Activated T-helper 1 cell treated with anti-CD3 and anti-CD28 coated beads, Interleukin-12 subunit alpha, Interleukin-12 subunit beta, Interleukin-2, Interleukin-4 antibody, amounts not matched to agents 30 ng/mL and 10 ng/mL and 1 ng/mL, durations not matched to agents 14 hours and 24 hours and 36 hours (primary cell): ENCODE results near the gene KPNB1. TPM values are rescaled to one million over a fixed set of nuclear protein-coding genes. Genes with fewer than 3 reads are reported as not detected.
"Not testable (repeated sequence)": the region's sequence is repeated elsewhere in the genome, so short reads cannot be mapped to it uniquely, and the experiment has no call there.

Source experiments
- DNase-seq: peaks from one replicate; pipeline ENCODE4 v3.0.0; 2021; ENCODE audit warnings: low spot score
- H3K27ac Mint-ChIP-seq: one replicate; pipeline ENCODE4 v1.8.0; 2021; ENCODE audit warnings: mild to moderate bottlenecking, mixed read lengths
- H3K27me3 Mint-ChIP-seq: one replicate; pipeline ENCODE4 v1.8.0; 2022; ENCODE audit warnings: mild to moderate bottlenecking, moderate library complexity, mixed read lengths; ENCODE audit not compliant: insufficient read depth
- H3K36me3 Mint-ChIP-seq: one replicate; pipeline ENCODE4 v1.8.0; 2021; ENCODE audit warnings: low read depth, mixed read lengths
- H3K4me1 Mint-ChIP-seq: one replicate; pipeline ENCODE4 v1.8.0; 2021; ENCODE audit warnings: low read depth, mixed read lengths
- H3K4me3 Mint-ChIP-seq: one replicate; pipeline ENCODE4 v1.8.0; 2021; ENCODE audit warnings: mild to moderate bottlenecking, moderate library complexity, mixed read lengths
- H3K9me3 Mint-ChIP-seq: one replicate; pipeline ENCODE4 v1.8.0; 2021; ENCODE audit warnings: mixed read lengths
- intact Hi-C: fragments of 100-400 bp; cut with micrococcal nuclease; formaldehyde crosslinking; loops from one replicate; pipeline ENCODE4 v1.15.1; 2024
- total RNA-seq: library from RNA; stranded (reverse); gene quantifications from 2 replicates; pipeline ENCODE4 v1.2.3, GENCODE V29; 2022

Gene KPNB1
- total RNA-seq, 1 donor from 2014 or later, result 718 TPM

GRCh38 chr17:47670064-47670463 lies 20.3 kb downstream of the KPNB1 start:
- peaks cover 74% of the 10 kb centered on the region for H3K36me3 Mint-ChIP-seq
- H3K27me3 Mint-ChIP-seq, result no peaks in the 10 kb centered on the region
- peaks cover 45% of the 10 kb centered on the region for H3K4me1 Mint-ChIP-seq
- no peaks in the 10 kb centered on the region for H3K9me3 Mint-ChIP-seq
- intact Hi-C loops, result no loop called here
- no peak for DNase-seq
- H3K4me3 Mint-ChIP-seq, result no peak overlapping the region
- peak overlapping the region; percentile 35 for H3K27ac Mint-ChIP-seq

DNA sequence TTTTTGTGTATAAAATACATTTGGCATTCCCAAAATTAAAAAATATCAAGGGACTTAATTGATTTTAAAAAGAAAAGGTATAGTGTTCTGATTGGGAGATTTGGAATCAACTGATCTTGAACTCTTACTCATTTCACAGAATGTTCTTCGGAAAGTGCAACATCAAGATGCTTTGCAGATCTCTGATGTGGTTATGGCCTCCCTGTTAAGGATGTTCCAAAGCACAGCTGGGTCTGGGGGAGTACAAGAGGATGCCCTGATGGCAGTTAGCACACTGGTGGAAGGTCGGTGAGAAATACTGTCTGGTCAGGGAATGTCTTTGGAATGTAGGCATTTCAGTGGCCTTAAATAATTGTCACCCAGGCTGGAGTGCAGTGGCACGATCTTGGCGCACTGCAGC lies 24.8 kb downstream of the KPNB1 start:
- Mint-ChIP-seq H3K9me3 (no peaks in the 10 kb centered on the region), H3K36me3 (peaks cover 75% of the 10 kb centered on the region), H3K4me3 (no peak overlapping the region), H3K27me3 (no peaks in the 10 kb centered on the region), H3K27ac (peak overlapping the region; percentile 63), H3K4me1 (peaks cover 49% of the 10 kb centered on the region)
- intact Hi-C loops, result no loop called here
- no peak for DNase-seq

GRCh38 chr17:47675380-47676198 lies 25.9 kb downstream of the KPNB1 start:
- Mint-ChIP-seq H3K4me3 (no peak overlapping the region), H3K36me3 (peaks cover 73% of the 10 kb centered on the region), H3K4me1 (peaks cover 45% of the 10 kb centered on the region), H3K9me3 (no peaks in the 10 kb centered on the region), H3K27ac (peak overlapping the region; percentile 52), H3K27me3 (no peaks in the 10 kb centered on the region)
- intact Hi-C loops, result no loop called here
- no peak for DNase-seq

GRCh38 chr17:47676199-47676472 lies 26.4 kb downstream of the KPNB1 start:
- no peak for DNase-seq
- Mint-ChIP-seq H3K4me1 (peaks cover 45% of the 10 kb centered on the region), H3K27me3 (no peaks in the 10 kb centered on the region), H3K27ac (peak overlapping the region; percentile 52), H3K36me3 (peaks cover 71% of the 10 kb centered on the region), H3K9me3 (no peaks in the 10 kb centered on the region), H3K4me3 (no peak overlapping the region)
- intact Hi-C loops, result no loop called here

DNA sequence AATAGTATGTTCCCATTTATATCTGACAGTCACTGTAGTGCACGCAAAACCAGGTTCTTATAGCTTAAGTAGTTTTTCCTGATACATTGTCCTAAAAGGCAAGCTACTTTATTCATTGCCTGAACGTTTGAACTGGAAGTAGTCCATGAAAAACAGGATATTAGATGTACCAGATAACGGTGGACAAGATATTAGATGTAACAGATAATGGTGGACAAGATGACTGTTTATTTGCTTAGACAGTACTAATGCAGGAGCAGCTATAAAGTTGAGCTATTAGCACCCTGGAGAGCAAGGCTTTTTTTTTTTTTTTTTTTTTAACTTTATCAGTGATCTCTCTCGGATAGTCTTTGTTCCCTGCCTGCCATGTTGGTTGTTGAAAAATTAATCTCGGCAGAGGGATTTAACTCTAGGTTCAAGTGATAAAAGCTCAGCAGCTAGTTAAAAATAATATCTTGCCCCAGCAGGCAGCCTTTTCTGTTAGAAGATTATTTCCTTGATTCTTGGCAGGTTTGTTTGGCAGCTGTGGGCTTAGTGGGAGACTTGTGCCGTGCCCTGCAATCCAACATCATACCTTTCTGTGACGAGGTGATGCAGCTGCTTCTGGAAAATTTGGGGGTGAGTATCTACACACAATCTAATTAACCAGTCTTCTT lies 26.9 kb downstream of the KPNB1 start:
- no peak overlapping the region for H3K4me3 Mint-ChIP-seq
- H3K9me3 Mint-ChIP-seq, result no peaks in the 10 kb centered on the region
- peaks cover 45% of the 10 kb centered on the region for H3K4me1 Mint-ChIP-seq
- intact Hi-C loops, result no loop called here
- H3K27ac Mint-ChIP-seq, result no peak overlapping the region
- no peak for DNase-seq
- peaks cover 69% of the 10 kb centered on the region for H3K36me3 Mint-ChIP-seq
- H3K27me3 Mint-ChIP-seq, result no peaks in the 10 kb centered on the region

DNA sequence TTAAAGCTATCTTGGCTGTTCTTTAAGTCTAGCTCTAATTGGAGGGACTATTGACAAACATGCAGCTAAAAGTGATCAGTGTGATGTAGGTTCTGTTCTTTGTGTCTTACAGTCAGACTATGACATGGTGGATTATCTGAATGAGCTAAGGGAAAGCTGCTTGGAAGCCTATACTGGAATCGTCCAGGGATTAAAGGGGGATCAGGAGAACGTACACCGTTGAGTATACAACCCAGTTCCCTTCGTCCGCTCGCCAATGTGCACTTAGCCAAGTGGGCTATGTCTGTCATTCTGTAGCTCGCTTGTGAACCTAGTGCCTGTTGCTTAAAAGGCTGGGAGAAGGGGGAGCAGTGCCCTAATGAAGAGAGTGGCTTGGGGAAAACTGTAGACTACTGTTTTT lies 28.5 kb downstream of the KPNB1 start:
- intact Hi-C loops, result no loop called here

GRCh38 chr17:47682138-47682537 lies 32.4 kb downstream of the KPNB1 start:
- no peak overlapping the region for H3K27ac Mint-ChIP-seq
- no peak overlapping the region for H3K4me3 Mint-ChIP-seq
- no peak for DNase-seq
- peaks cover 72% of the 10 kb centered on the region for H3K36me3 Mint-ChIP-seq
- no peaks in the 10 kb centered on the region for H3K27me3 Mint-ChIP-seq
- H3K9me3 Mint-ChIP-seq, result no peaks in the 10 kb centered on the region
- peaks cover 25% of the 10 kb centered on the region for H3K4me1 Mint-ChIP-seq
- intact Hi-C loops, result no loop called here

More for the DNA sequence above, 28.5 kb downstream of the KPNB1 start:
- DNase-seq, result no peak
- Mint-ChIP-seq H3K36me3 (peaks cover 75% of the 10 kb centered on the region), H3K27ac (peak overlapping the region; percentile 70), H3K4me3 (no peak overlapping the region), H3K4me1 (peaks cover 51% of the 10 kb centered on the region), H3K27me3 (no peaks in the 10 kb centered on the region), H3K9me3 (no peaks in the 10 kb centered on the region)

- peaks cover 24% of the 10 kb centered on the region for H3K4me1 Mint-ChIP-seq
- DNase-seq, H3K9me3 Mint-ChIP-seq, H3K27me3 Mint-ChIP-seq, intact Hi-C loops, H3K4me3 Mint-ChIP-seq: not testable (repeated sequence)
- H3K27ac Mint-ChIP-seq, result peak overlapping the region; percentile 18
- peaks cover 67% of the 10 kb centered on the region for H3K36me3 Mint-ChIP-seq
Observed at GRCh38 chr17:47682727-47683126, 33.0 kb downstream of the KPNB1 start.

- Mint-ChIP-seq H3K36me3 (peaks cover 61% of the 10 kb centered on the region), H3K27me3 (no peaks in the 10 kb centered on the region), H3K4me1 (peaks cover 17% of the 10 kb centered on the region), H3K4me3 (no peak overlapping the region), H3K27ac (no peak overlapping the region), H3K9me3 (no peaks in the 10 kb centered on the region)
- no peak for DNase-seq
- intact Hi-C loops, result no loop called here
Observed at GRCh38 chr17:47684025-47684424, 34.3 kb downstream of the KPNB1 start.

GRCh38 chr17:47684535-47685193 lies 34.9 kb downstream of the KPNB1 start:
- no peaks in the 10 kb centered on the region for H3K9me3 Mint-ChIP-seq
- no peak overlapping the region for H3K27ac Mint-ChIP-seq
- intact Hi-C loops, result no loop called here
- no peak for DNase-seq
- peaks cover 17% of the 10 kb centered on the region for H3K4me1 Mint-ChIP-seq
- H3K4me3 Mint-ChIP-seq, result no peak overlapping the region
- H3K36me3 Mint-ChIP-seq, result peaks cover 61% of the 10 kb centered on the region
- no peaks in the 10 kb centered on the region for H3K27me3 Mint-ChIP-seq

DNA sequence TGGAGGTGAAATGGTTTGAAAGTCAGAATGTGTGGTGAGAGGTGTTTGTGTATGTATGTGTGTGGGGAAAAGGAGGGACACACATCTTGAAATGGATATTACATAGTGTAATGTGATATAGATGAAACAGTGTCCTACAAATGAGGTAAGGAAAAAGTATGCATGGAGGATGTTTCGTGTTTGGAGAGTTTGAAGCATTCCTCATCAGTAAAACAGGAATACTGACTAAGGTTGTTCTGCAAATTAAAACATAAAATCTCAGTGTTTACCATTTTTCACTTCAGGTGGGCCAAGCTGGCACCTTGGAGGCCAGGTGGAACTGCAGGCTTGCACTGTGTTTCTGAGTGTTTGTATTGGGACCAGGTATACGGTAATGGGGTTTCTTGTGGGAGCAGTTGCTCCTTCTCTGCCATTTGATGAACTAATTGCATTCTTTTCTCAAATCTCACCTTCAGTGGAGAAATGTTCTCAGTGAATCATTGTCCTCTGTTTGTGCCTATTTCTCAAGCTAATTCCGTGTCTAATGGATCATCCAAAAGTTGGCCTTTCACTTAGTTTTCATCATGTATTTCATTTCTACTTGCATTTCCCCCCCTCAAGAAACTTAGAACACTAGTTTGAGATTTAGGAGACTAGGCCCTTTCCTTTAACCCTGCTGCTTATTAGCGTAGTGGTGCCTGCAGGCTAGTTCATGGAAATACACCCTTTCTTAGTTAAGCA lies 36.0 kb downstream of the KPNB1 start:
- Mint-ChIP-seq H3K27me3 (no peaks in the 10 kb centered on the region), H3K4me1 (peaks cover 11% of the 10 kb centered on the region), H3K27ac (peak overlapping the region; percentile 27), H3K4me3 (no peak overlapping the region), H3K9me3 (no peaks in the 10 kb centered on the region), H3K36me3 (peaks cover 51% of the 10 kb centered on the region)
- no peak for DNase-seq
- intact Hi-C loops, result no loop called here

GRCh38 chr17:47686276-47686635 lies 36.5 kb downstream of the KPNB1 start:
- intact Hi-C loops, result no loop called here
- Mint-ChIP-seq H3K4me3 (no peak overlapping the region), H3K27me3 (no peaks in the 10 kb centered on the region), H3K9me3 (no peaks in the 10 kb centered on the region), H3K4me1 (peaks cover 11% of the 10 kb centered on the region), H3K27ac (no peak overlapping the region), H3K36me3 (peaks cover 49% of the 10 kb centered on the region)
- no peak for DNase-seq
